Liver (tissue), 3 donors: ENCODE measurements around the gene LPAR1.

Experiments used
- JUND ChIP-seq, 2 donors: IDR thresholded peaks; 2 replicates each; pipeline ENCODE4 v1.6.1; 2016; ENCODE audit warnings: antibody characterized with exemption in 2 of 2
- MAX ChIP-seq: IDR thresholded peaks from 2 replicates; pipeline ENCODE4 v1.6.1; 2016; ENCODE audit warnings: antibody characterized with exemption
- REST ChIP-seq: IDR thresholded peaks from 2 replicates; pipeline ENCODE4 v1.6.1; 2016; ENCODE audit warnings: antibody characterized with exemption, mild to moderate bottlenecking
- YY1 ChIP-seq: IDR thresholded peaks from 2 replicates; pipeline ENCODE4 v1.6.1; 2016; ENCODE audit warnings: antibody characterized with exemption, mild to moderate bottlenecking
- TF ChIP-seq, protein P1 (sequence below): fragments of 150-350 bp; IDR thresholded peaks from 2 replicates; pipeline ENCODE4 v1.5.1; 2017; ENCODE audit warnings: improper control_type of control experiment, low read depth, low read length; ENCODE audit not compliant: missing input control
- donor health status: healthy.
- donor health status: healthy.

GRCh38 chr9:110856772-110857171, 181.5 kb downstream of the LPAR1 start:
- TF ChIP-seq JUND (IDR thresholded peaks at IDR 0.05) (no peak), YY1 (no peak), MAX (no peak), REST (no peak)
- TF ChIP-seq, protein P1, sequence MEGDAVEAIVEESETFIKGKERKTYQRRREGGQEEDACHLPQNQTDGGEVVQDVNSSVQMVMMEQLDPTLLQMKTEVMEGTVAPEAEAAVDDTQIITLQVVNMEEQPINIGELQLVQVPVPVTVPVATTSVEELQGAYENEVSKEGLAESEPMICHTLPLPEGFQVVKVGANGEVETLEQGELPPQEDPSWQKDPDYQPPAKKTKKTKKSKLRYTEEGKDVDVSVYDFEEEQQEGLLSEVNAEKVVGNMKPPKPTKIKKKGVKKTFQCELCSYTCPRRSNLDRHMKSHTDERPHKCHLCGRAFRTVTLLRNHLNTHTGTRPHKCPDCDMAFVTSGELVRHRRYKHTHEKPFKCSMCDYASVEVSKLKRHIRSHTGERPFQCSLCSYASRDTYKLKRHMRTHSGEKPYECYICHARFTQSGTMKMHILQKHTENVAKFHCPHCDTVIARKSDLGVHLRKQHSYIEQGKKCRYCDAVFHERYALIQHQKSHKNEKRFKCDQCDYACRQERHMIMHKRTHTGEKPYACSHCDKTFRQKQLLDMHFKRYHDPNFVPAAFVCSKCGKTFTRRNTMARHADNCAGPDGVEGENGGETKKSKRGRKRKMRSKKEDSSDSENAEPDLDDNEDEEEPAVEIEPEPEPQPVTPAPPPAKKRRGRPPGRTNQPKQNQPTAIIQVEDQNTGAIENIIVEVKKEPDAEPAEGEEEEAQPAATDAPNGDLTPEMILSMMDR = no peak
